Psoas muscle (tissue), 8 donors: ENCODE measurements around the gene PDZRN4. TPM values are rescaled to one million over a fixed set of nuclear protein-coding genes. Genes with fewer than 3 reads are reported as not detected.
"Not testable (repeated sequence)": the region's sequence is repeated elsewhere in the genome, so short reads cannot be mapped to it uniquely, and the experiment has no call there.

Experiments
- ATAC-seq, 4 donors: fragments of 200-7000 bp; cut with Tn5 transposase; one replicate each; pipeline ENCODE4 v1.9.1; 2020; ENCODE audit warnings: moderate library complexity in 3 of 4, mild to moderate bottlenecking in 2 of 4
- DNase-seq, 2 donors: peaks; one replicate each; pipeline ENCODE4 v3.0.0-alpha.2; 2020
- H3K27ac ChIP-seq: fragments of 200-600 bp; one replicate; pipeline ENCODE4 v1.8.0; 2022
- H3K27me3 ChIP-seq, 3 donors: fragments of 200-600 bp in 1 of 3; one replicate each; pipeline versions ENCODE4 v1.6.1 to v1.8.0; 2013 to 2022; ENCODE audit warnings: low read length in 2 of 3, mild to moderate bottlenecking in 2 of 3, moderate library complexity in 1 of 3; ENCODE audit not compliant: insufficient read depth in 3 of 3
- H3K36me3 ChIP-seq, 2 donors: fragments of 200-600 bp in 1 of 2; one replicate each; pipeline versions ENCODE4 v1.6.1 to v1.8.0; 2013 to 2022; ENCODE audit warnings: low read depth in 1 of 2, mild to moderate bottlenecking in 1 of 2, moderate library complexity in 1 of 2; ENCODE audit not compliant: insufficient read depth in 1 of 2
- H3K4me1 ChIP-seq: fragments of 200-600 bp; one replicate; pipeline ENCODE4 v1.8.0; 2022
- H3K4me3 ChIP-seq: fragments of 200-600 bp; one replicate; pipeline ENCODE4 v1.8.0; 2022; ENCODE audit warnings: mild to moderate bottlenecking
- H3K9me3 ChIP-seq: fragments of 200-600 bp; one replicate; pipeline ENCODE4 v1.8.0; 2022
- CTCF ChIP-seq: fragments of 200-600 bp; IDR thresholded peaks from one replicate; pipeline ENCODE4 v1.8.0; 2022; ENCODE audit warnings: antibody characterized with exemption
- WGBS, 3 donors: extraction: QIAGEN DNeasy Blood & Tissue Kit; methylation state at CpG; one replicate each; pipeline versions ENCODE4 v1.1.6 to v1.1.7; 2013; 5-methylcytosine and 5-hydroxymethylcytosine counted together
- intact Hi-C, 2 donors: fragments of 100-400 bp; cut with DNase I; formaldehyde crosslinking; loops; one replicate each; pipeline versions ENCODE4 v1.11.0 to v1.14.2; 2022
- polyA plus RNA-seq, 3 donors: library from polyadenylated mRNA; stranded (reverse); fragments of 200-250 nt; gene quantifications; one replicate each; pipeline ENCODE4 v1.2.3, GENCODE V29; 2013
- total RNA-seq, 4 donors: library from RNA; stranded (reverse); fragmentation: NEBNext Ultra II Directional in 2 of 4; extraction: Animal tissue kit (Norgen Biotek cat#: 25700) in 2 of 4; gene quantifications; one replicate each; pipeline versions ENCODE4 v1.2.1 to v1.2.4, GENCODE V29; 2021 to 2023
- donor health status: healthy with polysubstance abuse.
- donor health status: DM: no; HTN: no; CAD: no; lungs with moderate emphysema.
- donor health status: Bipolar disorder and iron deficiency.
- donor health status: healthy.
- donor health status: DM: yes; HTN: yes; CAD: no.
- donor health status: DM: no; HTN: no; CAD: no.
- donor health status: DM: no; HTN: no; CAD: no.
- donor health status: DM: yes; HTN: yes; CAD: no.

PDZRN4 gene
- total and polyA plus RNA-seq, 7 donors, result 0.11 to 0.39 (median 0.20) TPM; not detected in 1

- DNase-seq (no peak), ATAC-seq (no peak)
- Histone ChIP-seq H3K36me3 (no peaks in the 10 kb centered on the region), H3K27me3 (no peaks in the 10 kb centered on the region), H3K27ac (no peak overlapping the region), H3K4me3 (no peak overlapping the region), H3K4me1 (no peaks in the 10 kb centered on the region), H3K9me3 (no peaks in the 10 kb centered on the region)
- TF ChIP-seq CTCF, result no peak
- 74 to 81% (median 81%) methylated on average over 1 of the region's 1 CpG for WGBS, 3 donors
- intact Hi-C loops, result no loop called here
These were observed 116.4 kb downstream of the PDZRN4 start for GRCh38 chr12:41304526-41304925.

- intact Hi-C loops, result no loop called here
- TF ChIP-seq CTCF, result no peak
- Histone ChIP-seq H3K4me3 (no peak overlapping the region), H3K36me3 (no peaks in the 10 kb centered on the region), H3K4me1 (no peaks in the 10 kb centered on the region), H3K27ac (no peak overlapping the region), H3K27me3 (no peaks in the 10 kb centered on the region), H3K9me3 (no peaks in the 10 kb centered on the region)
- WGBS, 3 donors, result 89 to 92% (median 90%) methylated on average over 2 of the region's 2 CpGs
- ATAC-seq, result no peak
- DNase-seq, result no peak
These were observed 122.2 kb downstream of the PDZRN4 start for GRCh38 chr12:41310367-41310766.

- Histone ChIP-seq H3K4me3 (no peak overlapping the region), H3K36me3 (no peaks in the 10 kb centered on the region), H3K27ac (no peak overlapping the region), H3K9me3 (no peaks in the 10 kb centered on the region), H3K27me3 (no peaks in the 10 kb centered on the region), H3K4me1 (no peaks in the 10 kb centered on the region)
- TF ChIP-seq CTCF, result no peak
- ATAC-seq (no peak), DNase-seq (no peak)
- WGBS, 3 donors, result 54 to 66% (median 62%) methylated on average over 2 of the region's 2 CpGs
- intact Hi-C loops, result no loop called here
These were observed 123.8 kb downstream of the PDZRN4 start for GRCh38 chr12:41311883-41312282.

- H3K4me1 ChIP-seq, H3K4me3 ChIP-seq, H3K36me3 ChIP-seq, ATAC-seq, DNase-seq, intact Hi-C loops, H3K27me3 ChIP-seq, H3K9me3 ChIP-seq, H3K27ac ChIP-seq: not testable (repeated sequence)
- 68 to 77% (median 72%) methylated on average over 4 of the region's 4 CpGs for WGBS, 3 donors
These were observed 124.3 kb downstream of the PDZRN4 start for GRCh38 chr12:41312451-41312850.

- WGBS, 3 donors, result 86 to 92% (median 87%) methylated on average over 3 of the region's 3 CpGs
- Histone ChIP-seq H3K4me1 (no peaks in the 10 kb centered on the region), H3K27me3 (no peaks in the 10 kb centered on the region), H3K4me3 (no peak overlapping the region), H3K9me3 (no peaks in the 10 kb centered on the region), H3K36me3 (no peaks in the 10 kb centered on the region), H3K27ac (no peak overlapping the region)
- ATAC-seq (no peak), DNase-seq (no peak)
- TF ChIP-seq CTCF, result no peak
- intact Hi-C loops, result no loop called here
These were observed 137.2 kb downstream of the PDZRN4 start for GRCh38 chr12:41325336-41325735.
